HG03439 (cell line): ENCODE measurements around the gene SLC26A8.
"Not testable (repeated sequence)": the region's sequence is repeated elsewhere in the genome, so short reads cannot be mapped to it uniquely, and the experiment has no call there.

Source experiments
- ATAC-seq: cut with Tn5 transposase; IDR thresholded peaks from one replicate; pipeline ENCODE4 v1.9.1; 2021; ENCODE audit warnings: mild to moderate bottlenecking, moderate library complexity; ENCODE audit not compliant: unreplicated experiment

SLC26A8 gene

DNA sequence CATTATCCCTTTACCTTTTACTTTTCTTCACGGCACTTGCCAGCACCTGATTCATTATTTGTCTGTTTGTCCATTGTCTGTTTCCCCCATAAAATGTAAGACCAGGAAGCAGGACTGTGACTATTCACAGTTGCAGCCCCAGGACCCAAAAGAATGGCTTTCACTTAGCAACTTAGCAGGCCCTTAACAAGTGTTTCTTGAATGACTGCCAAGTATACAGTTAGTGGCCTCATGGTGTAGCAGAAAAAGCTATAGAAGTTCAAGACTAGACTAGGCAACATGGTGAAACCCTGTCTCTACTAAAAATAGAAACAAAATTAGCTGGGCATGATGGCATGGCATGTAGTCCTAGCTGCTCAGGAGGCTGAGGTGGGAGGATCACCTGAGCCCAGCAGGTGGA is 4.3 kb downstream of the SLC26A8 start:
- no peak for ATAC-seq

DNA sequence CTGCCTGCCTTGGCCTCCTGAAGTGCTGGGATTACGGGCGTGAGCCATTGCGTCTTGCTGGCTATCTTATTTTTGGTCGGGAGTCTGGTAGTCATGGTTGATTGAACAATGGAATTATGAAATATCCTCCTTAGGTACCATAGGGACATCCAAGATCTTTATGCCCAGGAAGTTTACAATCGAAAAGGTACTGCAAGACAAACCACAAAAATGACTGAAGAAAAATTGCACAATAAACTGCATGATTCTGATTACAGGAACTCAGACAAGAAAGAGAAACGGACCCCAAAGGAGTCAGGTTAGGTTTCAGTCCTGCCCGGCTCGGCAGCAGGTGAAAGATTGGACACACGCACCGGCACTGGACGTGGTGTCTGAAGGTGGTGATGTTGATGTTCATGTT is 5.3 kb downstream of the SLC26A8 start:
- ATAC-seq: no peak

- ATAC-seq: no peak
Observed at GRCh38 chr6:36018339-36018738, 6.1 kb downstream of the SLC26A8 start.

- ATAC-seq: no peak
Observed at GRCh38 chr6:36015666-36016065, 8.8 kb downstream of the SLC26A8 start.

DNA sequence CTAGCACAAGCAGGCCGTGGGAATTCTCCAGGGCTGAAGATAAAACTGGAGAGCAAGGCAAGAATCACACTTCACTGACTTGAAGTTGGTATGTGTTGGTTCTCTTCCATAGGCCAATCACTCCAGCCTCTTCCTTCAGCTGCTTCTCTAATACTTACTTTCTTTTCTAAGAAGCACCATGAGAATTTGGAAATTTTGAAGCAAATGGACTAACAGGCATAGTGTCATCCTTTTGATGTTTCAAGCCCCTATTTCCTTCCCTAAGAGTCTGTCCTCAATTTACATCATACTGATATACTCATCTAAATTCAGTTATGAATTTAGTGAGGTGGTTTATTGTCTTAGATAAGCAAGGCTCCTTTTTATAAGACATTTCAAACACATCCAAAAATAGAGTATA is 24.0 kb downstream of the SLC26A8 start:
- ATAC-seq: no peak

GRCh38 chr6:35993150-35993549 is 31.3 kb downstream of the SLC26A8 start:
- ATAC-seq: no peak

GRCh38 chr6:35988047-35988446 is 36.4 kb downstream of the SLC26A8 start:
- ATAC-seq: not testable (repeated sequence)

DNA sequence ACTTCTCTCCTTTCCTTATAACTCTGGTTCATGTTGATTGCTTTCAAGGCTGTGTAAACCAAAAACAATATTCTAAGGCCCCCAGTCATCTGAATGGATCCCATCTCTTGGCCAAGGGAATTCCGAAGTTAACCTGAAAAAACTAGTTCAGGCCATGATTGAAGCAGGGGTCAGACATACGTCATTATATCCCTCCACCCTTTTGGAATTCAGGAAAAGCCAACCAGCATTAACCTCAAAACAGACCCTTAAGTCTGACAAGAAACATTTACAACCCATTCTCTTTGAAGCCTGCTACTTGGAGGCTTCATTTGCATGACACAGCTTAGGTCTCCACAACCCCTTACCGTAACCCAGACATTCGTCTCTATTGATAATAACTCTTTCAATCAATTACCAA is 39.7 kb downstream of the SLC26A8 start:
- no peak for ATAC-seq

- no peak for ATAC-seq
Observed at GRCh38 chr6:35980991-35981645, 43.3 kb downstream of the SLC26A8 start.

GRCh38 chr6:35980126-35980525 is 44.3 kb downstream of the SLC26A8 start:
- not testable (repeated sequence) for ATAC-seq

DNA sequence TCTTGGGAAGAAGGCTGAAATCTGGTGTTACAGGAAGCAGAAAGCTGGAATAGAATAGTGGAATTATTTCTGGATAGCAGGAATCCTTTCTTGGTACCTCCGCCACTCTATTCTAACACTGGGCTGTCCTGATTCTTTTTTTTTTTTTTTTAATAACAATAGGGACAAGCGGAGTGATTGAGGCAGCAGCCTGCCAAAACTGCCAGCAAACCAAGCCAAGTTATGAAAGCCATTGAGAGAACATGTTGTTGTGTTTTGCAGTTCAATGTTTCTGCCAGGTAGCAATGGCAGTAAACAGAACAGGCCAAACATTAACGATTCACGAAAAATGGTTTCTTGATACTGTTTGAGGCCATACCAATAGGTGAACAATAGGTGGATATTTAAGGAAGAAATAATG is 47.1 kb downstream of the SLC26A8 start:
- no peak for ATAC-seq

- ATAC-seq: peak; percentile 84
Observed at GRCh38 chr6:35973670-35974222, 50.7 kb downstream of the SLC26A8 start.

DNA sequence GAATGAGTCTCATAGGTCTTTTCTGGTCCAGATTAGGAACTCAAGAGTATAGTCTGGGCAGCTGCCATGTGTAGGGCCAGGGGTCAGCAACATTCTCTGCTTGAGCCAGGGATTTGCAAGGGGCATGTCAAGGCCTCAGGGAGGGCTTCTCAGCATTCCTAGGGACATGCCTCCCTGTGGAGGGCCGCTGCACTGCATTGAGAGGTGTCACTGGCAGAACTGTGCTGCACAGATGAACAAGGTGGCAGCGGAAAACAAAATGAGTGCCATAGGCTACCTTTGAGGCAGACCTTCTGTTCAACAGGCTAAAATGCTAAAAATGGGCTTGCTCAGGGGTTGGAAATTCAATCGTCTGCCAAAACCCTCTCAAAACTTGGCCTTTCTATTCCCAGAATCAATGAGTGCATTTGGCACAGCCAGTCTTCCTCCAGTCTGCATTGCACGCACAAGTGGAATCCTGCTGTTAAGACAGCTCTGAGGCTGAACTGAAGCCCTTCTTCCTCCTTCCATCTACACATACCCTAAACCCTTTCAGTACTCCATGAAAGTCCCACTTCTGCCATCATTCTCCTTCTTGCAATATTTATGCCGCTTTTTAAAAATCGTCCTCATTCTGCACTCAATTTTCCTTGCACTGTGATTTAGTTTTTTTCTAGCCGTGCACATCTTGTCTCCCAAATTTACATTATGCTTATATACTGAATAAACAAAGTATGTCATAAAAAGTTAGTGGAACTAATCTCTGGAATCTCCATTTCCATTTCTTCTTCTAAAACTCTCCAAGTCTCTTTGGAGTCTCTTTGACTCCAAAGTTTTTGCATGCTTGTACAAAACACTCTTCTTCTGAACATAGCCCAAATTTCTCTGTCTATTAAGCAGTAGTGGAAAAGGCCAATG is 51.7 kb downstream of the SLC26A8 start:
- ATAC-seq: no peak

- ATAC-seq: no peak
Observed at GRCh38 chr6:35970181-35970580, 54.3 kb downstream of the SLC26A8 start.

- ATAC-seq: no peak
Observed at GRCh38 chr6:35969646-35970045, 54.8 kb downstream of the SLC26A8 start.

DNA sequence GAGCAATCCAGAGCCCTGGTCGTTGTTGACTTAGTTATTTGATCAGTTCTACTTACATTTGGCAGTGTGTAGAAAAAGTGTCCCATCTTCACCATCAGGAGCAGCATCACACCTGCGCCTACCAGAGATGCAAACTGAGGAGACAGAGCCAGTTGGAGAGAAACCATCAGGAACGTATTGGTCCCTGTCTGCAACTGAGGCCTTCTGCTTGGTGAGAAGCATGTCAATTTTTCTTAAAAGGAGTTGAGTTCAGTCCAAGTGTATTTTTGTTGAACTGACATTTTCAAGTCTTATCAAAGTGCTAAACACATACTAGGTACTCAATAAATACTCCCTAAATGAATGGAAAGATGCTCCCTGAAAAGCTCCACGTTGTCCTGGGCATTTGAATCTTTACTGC is 55.6 kb downstream of the SLC26A8 start:
- no peak for ATAC-seq

- no peak for ATAC-seq
Observed at GRCh38 chr6:35967076-35967774, 57.2 kb downstream of the SLC26A8 start.

DNA sequence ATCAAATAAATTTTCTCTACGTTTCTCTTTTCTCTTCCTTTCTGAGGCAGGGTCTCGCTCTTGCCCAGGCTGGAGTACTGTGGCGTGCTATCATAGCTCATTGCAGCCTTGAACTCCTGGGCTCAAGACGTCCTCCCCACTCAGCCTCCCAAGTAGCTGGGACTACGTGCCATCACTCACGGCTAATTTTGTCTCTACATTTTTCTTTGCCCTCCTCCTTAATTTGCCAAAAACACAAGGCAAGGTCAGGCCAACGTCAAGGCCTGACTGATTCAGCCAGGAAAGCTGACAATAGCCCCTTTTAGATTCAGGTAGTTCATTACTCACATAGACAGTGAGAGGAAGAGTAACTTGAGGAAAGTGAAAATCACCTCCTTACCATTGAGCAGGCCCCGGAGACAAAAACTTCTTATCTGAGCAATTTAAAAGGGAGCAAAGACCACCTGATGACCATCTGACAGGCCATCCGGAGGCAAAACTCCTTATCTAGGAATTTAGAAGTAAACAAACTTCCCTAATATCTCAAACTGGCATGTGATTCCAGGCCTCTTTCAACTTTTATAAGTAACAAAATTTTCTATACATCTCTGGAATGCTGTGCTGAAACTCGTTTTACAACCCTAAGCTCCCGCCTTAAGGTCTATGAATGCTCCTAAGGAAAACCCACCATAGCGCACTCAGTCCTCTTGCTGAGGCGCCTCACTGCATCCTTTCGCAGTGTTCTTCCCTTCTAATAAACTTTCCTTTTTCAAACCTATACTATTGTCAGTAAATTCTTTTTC is 61.5 kb downstream of the SLC26A8 start:
- no peak for ATAC-seq

DNA sequence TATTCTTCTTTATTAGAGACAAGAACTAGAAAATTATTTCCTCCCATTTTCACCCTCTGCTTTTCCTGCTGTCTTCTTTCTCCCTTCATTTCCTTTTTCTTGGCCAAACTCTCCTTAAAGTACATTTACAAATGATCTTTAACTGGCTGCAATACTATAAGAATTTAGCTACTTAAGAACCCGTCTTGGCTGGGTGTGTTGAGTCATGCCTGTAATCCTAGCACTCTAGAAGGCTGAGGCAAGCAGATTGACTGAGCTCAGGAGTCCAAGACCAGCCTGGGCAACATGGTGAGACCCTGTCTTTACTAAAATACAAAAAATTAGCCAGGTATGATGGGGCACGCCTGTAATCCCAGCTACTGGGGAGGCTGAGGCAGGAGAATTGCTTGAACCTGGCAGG is 64.3 kb downstream of the SLC26A8 start:
- no peak for ATAC-seq

GRCh38 chr6:35955970-35956369 is 68.5 kb downstream of the SLC26A8 start:
- ATAC-seq: no peak

DNA sequence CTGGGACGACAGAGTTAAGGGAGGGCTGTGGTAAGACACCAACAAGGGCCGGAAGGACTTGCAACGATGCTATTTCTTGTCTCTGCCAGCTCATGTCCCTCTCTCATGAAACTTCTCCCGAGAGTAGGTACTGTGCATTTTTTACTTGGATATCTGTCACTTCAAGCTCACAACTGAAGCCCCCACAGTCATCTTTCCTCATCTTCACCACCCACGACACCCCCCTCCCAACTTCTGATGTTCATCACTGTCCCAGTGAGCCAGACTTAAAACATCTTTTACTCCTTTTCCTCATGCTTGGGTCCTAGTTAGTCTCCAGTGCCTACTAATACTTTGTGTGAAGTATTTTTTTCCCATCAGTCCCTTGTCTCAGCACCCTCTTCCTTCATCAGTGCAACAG is 68.9 kb downstream of the SLC26A8 start:
- no peak for ATAC-seq
